IMR-90 (cell line): ENCODE data around the gene XAF1. TPM values are rescaled to one million over a fixed set of nuclear protein-coding genes. Genes with fewer than 3 reads are reported as not detected.
A peak's percentile ranks its signal among the peaks of the same experiment; 100 is the strongest.

Experiments used
- ATAC-seq: fragments of 200-7000 bp; cut with Tn5 transposase; 2 replicates; pipeline ENCODE4 v1.9.1; 2020; ENCODE audit warnings: low read depth, mild to moderate bottlenecking, moderate library complexity
- BruUV-seq: library from RNA; stranded (reverse); fragments of 400-500 nt; replicated peaks from 2 replicates; lab custom pipeline; 2021; lab: Mats Ljungman, UMichigan
- CTCF ChIA-PET: fragments of 300-600 bp; formaldehyde crosslinking; extraction: SDS; loops from one replicate; lab custom pipeline; 2021; ENCODE audit warnings: antibody characterized with exemption; lab: Yijun Ruan, JAX
- POLR2A ChIA-PET: fragments of 300-600 bp; sonication (Branson Sonifier 250); formaldehyde crosslinking; loops from one replicate; lab custom pipeline; 2022; ENCODE audit warnings: antibody characterized with exemption; ENCODE audit not compliant: unreplicated experiment; lab: Charles Lee
- DNase-seq: peaks from one replicate; pipeline ENCODE4 v3.0.0; 2013
- H2AFZ ChIP-seq: replicated peaks from 2 replicates; pipeline ENCODE3; 2013; ENCODE audit warnings: low read length, mild to moderate bottlenecking; ENCODE audit not compliant: poor library complexity
- H2AK5ac ChIP-seq: 2 replicates; pipeline ENCODE4 v1.6.1; 2013; ENCODE audit warnings: low read depth, low read length, inconsistent platforms
- H2AK9ac ChIP-seq: replicated peaks from 2 replicates; pipeline ENCODE3; 2013; ENCODE audit warnings: mild to moderate bottlenecking, low read depth, low read length, moderate library complexity; ENCODE audit not compliant: poor library complexity
- H2BK120ac ChIP-seq: 2 replicates; pipeline ENCODE4 v1.6.1; 2013; ENCODE audit warnings: low read depth, low read length, inconsistent platforms
- H2BK15ac ChIP-seq: 3 replicates; pipeline ENCODE4 v1.6.1; 2013; ENCODE audit warnings: low read depth, low read length, inconsistent platforms
- H2BK20ac ChIP-seq: 2 replicates; pipeline ENCODE4 v1.6.1; 2013; ENCODE audit warnings: low read depth, mild to moderate bottlenecking, inconsistent platforms, low read length, moderate library complexity
- H2BK5ac ChIP-seq: 2 replicates; pipeline ENCODE4 v1.6.1; 2013; ENCODE audit warnings: mild to moderate bottlenecking, low read depth, low read length, inconsistent platforms; ENCODE audit not compliant: poor library complexity, severe bottlenecking
- H3K14ac ChIP-seq: replicated peaks from 2 replicates; pipeline ENCODE4 v1.6.1; 2013; ENCODE audit warnings: low read depth, low read length, inconsistent platforms
- H3K18ac ChIP-seq: 2 replicates; pipeline ENCODE4 v1.6.1; 2013; ENCODE audit warnings: low read depth, low read length, control low read depth
- H3K23ac ChIP-seq: 2 replicates; pipeline ENCODE4 v1.6.1; 2013; ENCODE audit warnings: low read depth, low read length, inconsistent platforms
- H3K27ac ChIP-seq: 2 replicates; pipeline ENCODE4 v1.5.1; 2013; ENCODE audit warnings: mild to moderate bottlenecking, control low read depth, low read length; ENCODE audit not compliant: insufficient read depth
- H3K27me3 ChIP-seq: 2 replicates; pipeline ENCODE4 v1.6.1; 2013; ENCODE audit warnings: low read length; ENCODE audit not compliant: control insufficient read depth, insufficient read depth
- H3K36me3 ChIP-seq: 2 replicates; pipeline ENCODE4 v1.6.1; 2013; ENCODE audit warnings: low read length, mixed read lengths; ENCODE audit not compliant: control insufficient read depth, insufficient read depth
- H3K4ac ChIP-seq: 2 replicates; pipeline ENCODE4 v1.6.1; 2013; ENCODE audit warnings: low read depth, low read length, inconsistent platforms
- H3K4me1 ChIP-seq: 2 replicates; pipeline ENCODE4 v1.6.1; 2013; ENCODE audit warnings: low read length, mixed read lengths; ENCODE audit not compliant: control insufficient read depth, insufficient read depth
- H3K4me2 ChIP-seq: 2 replicates; pipeline ENCODE4 v1.6.1; 2013; ENCODE audit warnings: low read depth, mild to moderate bottlenecking, control low read depth, low read length, moderate library complexity
- H3K4me3 ChIP-seq: 2 replicates; pipeline ENCODE4 v1.5.1; 2013; ENCODE audit warnings: low read depth, mild to moderate bottlenecking, control low read depth, low read length, moderate library complexity; ENCODE audit not compliant: insufficient read depth
- H3K56ac ChIP-seq: 2 replicates; pipeline ENCODE4 v1.6.1; 2013; ENCODE audit warnings: low read length, inconsistent platforms; ENCODE audit not compliant: insufficient read depth; ENCODE audit errors: extremely low read depth
- H3K79me1 ChIP-seq, 2 experiments: 2 replicates each; pipeline ENCODE4 v1.6.1; 2013; ENCODE audit warnings: low read length in 2 of 2, inconsistent platforms in 1 of 2, low read depth in 1 of 2
- H3K9ac ChIP-seq: 2 replicates; pipeline ENCODE4 v1.6.1; 2013; ENCODE audit warnings: low read depth, low read length, control low read depth
- H3K9me1 ChIP-seq: 2 replicates; pipeline ENCODE4 v1.6.1; 2013; ENCODE audit warnings: low read length, inconsistent platforms; ENCODE audit not compliant: insufficient read depth
- H3K9me3 ChIP-seq: 2 replicates; pipeline ENCODE4 v1.6.1; 2013; ENCODE audit warnings: low read length; ENCODE audit not compliant: control insufficient read depth, insufficient read depth
- H4K20me1 ChIP-seq: 2 replicates; pipeline ENCODE4 v1.6.1; 2013; ENCODE audit warnings: low read length, inconsistent platforms; ENCODE audit not compliant: insufficient read depth
- H4K5ac ChIP-seq: 2 replicates; pipeline ENCODE4 v1.6.1; 2013; ENCODE audit warnings: mild to moderate bottlenecking, low read depth, low read length, control low read depth
- H4K8ac ChIP-seq, 2 experiments: 2 replicates each; pipeline ENCODE4 v1.6.1; 2013; ENCODE audit warnings: low read depth in 2 of 2, low read length in 2 of 2, control low read depth in 1 of 2, inconsistent platforms in 1 of 2
- H4K91ac ChIP-seq: 2 replicates; pipeline ENCODE4 v1.6.1; 2013; ENCODE audit warnings: low read depth, low read length, inconsistent platforms; ENCODE audit not compliant: insufficient read depth
- BHLHE40 ChIP-seq: fragments of 150-350 bp; IDR thresholded peaks from 2 replicates; pipeline ENCODE4 v1.6.1; 2016; ENCODE audit warnings: mild to moderate bottlenecking, low read depth, low read length
- CEBPB ChIP-seq: IDR thresholded peaks from 2 replicates; pipeline ENCODE4 v1.6.1; 2012; ENCODE audit warnings: low read depth, low read length, improper control_type of control experiment
- CHD1 ChIP-seq: IDR thresholded peaks from 2 replicates; pipeline ENCODE4 v1.6.1; 2012; ENCODE audit warnings: low read depth, low read length, improper control_type of control experiment
- CTCF ChIP-seq: conservative IDR thresholded peaks from 2 replicates; pipeline ENCODE4 v1.5.1; 2012; ENCODE audit warnings: mild to moderate bottlenecking, low read depth, low read length, improper control_type of control experiment
- ELK1 ChIP-seq: fragments of 150-350 bp; IDR thresholded peaks from 2 replicates; pipeline ENCODE4 v1.6.1; 2016; ENCODE audit warnings: low read depth, mild to moderate bottlenecking, low read length, moderate library complexity, borderline replicate concordance
- FOS ChIP-seq: fragments of 150-350 bp; IDR thresholded peaks from 2 replicates; pipeline ENCODE4 v1.6.1; 2016; ENCODE audit warnings: low read depth, low read length
- MAZ ChIP-seq: IDR thresholded peaks from 2 replicates; pipeline ENCODE4 v1.6.1; 2012; ENCODE audit warnings: low read depth, mild to moderate bottlenecking, low read length, improper control_type of control experiment, moderate library complexity, borderline replicate concordance
- NFE2L2 ChIP-seq: fragments of 150-350 bp; IDR thresholded peaks from 2 replicates; pipeline ENCODE4 v1.6.1; 2016; ENCODE audit warnings: low read depth, mild to moderate bottlenecking, low read length
- RAD21 ChIP-seq: IDR thresholded peaks from 2 replicates; pipeline ENCODE4 v1.6.1; 2012; ENCODE audit warnings: low read length, improper control_type of control experiment
- RCOR1 ChIP-seq: IDR thresholded peaks from 2 replicates; pipeline ENCODE4 v1.6.1; 2012; ENCODE audit warnings: mild to moderate bottlenecking, low read length, improper control_type of control experiment; ENCODE audit not compliant: insufficient replicate concordance
- RFX5 ChIP-seq: IDR thresholded peaks from 2 replicates; pipeline ENCODE4 v1.8.0; 2012; ENCODE audit warnings: low read depth, mild to moderate bottlenecking, low read length, moderate library complexity
- USF2 ChIP-seq: fragments of 150-350 bp; IDR thresholded peaks from 2 replicates; pipeline ENCODE4 v1.6.1; 2017; ENCODE audit warnings: mild to moderate bottlenecking, antibody characterized with exemption, low read length, low read depth
- WGBS, 2 experiments: methylation state at CpG; one replicate each; pipeline versions ENCODE4 v1.1.5 to v1.1.7; 2013; ENCODE audit warnings: missing lambda C conversion rate in 2 of 2; ENCODE audit not compliant: insufficient read length in 1 of 2; ENCODE audit errors: extremely low coverage in 2 of 2; 5-methylcytosine and 5-hydroxymethylcytosine counted together
- dilution Hi-C: fragments of 300-500 bp; cut with HindIII; formaldehyde crosslinking; loops from one replicate; pipeline ENCODE4 v1.14.3; 2018; ENCODE audit warnings: low sequenced_read_pairs; ENCODE audit not compliant: unreplicated experiment
- in situ Hi-C: fragments of 300-500 bp; cut with MboI; formaldehyde crosslinking; loops from 3 replicates; pipeline ENCODE4 v1.14.3; 2019; ENCODE audit warnings: low sequenced_read_pairs, inconsistent platforms, mixed read lengths
- intact Hi-C: fragments of 100-400 bp; cut with micrococcal nuclease; formaldehyde crosslinking; loops from 2 replicates; pipeline ENCODE4 v1.10.0; 2022
- polyA plus RNA-seq, 3 experiments: library from polyadenylated mRNA; depleted of rRNA; stranded (reverse); fragments of >200 nt; gene quantifications; 2 replicates each; pipeline ENCODE4 v1.2.3, GENCODE V29; 2012; ENCODE audit warnings: low replicate concordance in 1 of 3
- total RNA-seq: library from RNA; depleted of rRNA; stranded (reverse); fragments of >200 nt; gene quantifications from 2 replicates; pipeline ENCODE4 v1.2.3, GENCODE V29; 2012

Gene XAF1
- total and polyA plus RNA-seq, 2 of the 4 experiments (the other 2 are of a cell fraction), result 1.3 to 3.9 TPM

GRCh38 chr17:6753546-6753945 lies 2.3 kb upstream of the XAF1 start:
- intact Hi-C loops (loop anchor here (2.0 to 10.0 kb wide), 2 partner anchors 89 to 261 kb away; a partner anchor contains a TSS), dilution Hi-C loops (no loop called here), in situ Hi-C loops (no loop called here)
- Histone ChIP-seq H3K4me2 (no peak overlapping the region), H2BK120ac (peak overlapping the region; percentile 95), H2AK9ac (no peak overlapping the region), H3K9ac (no peak overlapping the region; the same call in 1 of the 2 replicates), H2BK15ac (peak overlapping the region; percentile 75), H2BK5ac (peak overlapping the region; percentile 83), H3K18ac (peak overlapping the region; percentile 75), H4K8ac (peak overlapping the region; percentile 75 to 91), H2AK5ac (peak overlapping the region; percentile 81), H3K14ac (peak overlapping the region; percentile 90), H4K91ac (peak overlapping the region; percentile 95), H3K27ac (peak overlapping the region; percentile 54), H4K20me1 (no peaks in the 10 kb centered on the region), H3K36me3 (no peaks in the 10 kb centered on the region), H4K5ac (peak overlapping the region; percentile 84; the same call in 1 of the 2 replicates), H3K23ac (peak overlapping the region; percentile 91), H2BK20ac (peak overlapping the region; percentile 94), H3K9me1 (peaks cover 12% of the 10 kb centered on the region), H3K79me1 (no peaks in the 10 kb centered on the region), H3K9me3 (no peaks in the 10 kb centered on the region), H3K56ac (peak overlapping the region; percentile 93), H3K4ac (peak overlapping the region; percentile 94), H3K4me3 (no peak overlapping the region), H3K4me1 (peaks cover 15% of the 10 kb centered on the region), H2AFZ (peak overlapping the region; percentile 68), H3K27me3 (no peaks in the 10 kb centered on the region)
- BruUV-seq, result no TSS peak
- no peak for TF ChIP-seq BHLHE40
- TF ChIP-seq CTCF, result no peak
- TF ChIP-seq RFX5, result no peak
- TF ChIP-seq RCOR1, result no peak
- no peak for TF ChIP-seq CEBPB
- TF ChIP-seq NFE2L2, result no peak
- no peak for TF ChIP-seq RAD21
- no peak for TF ChIP-seq ELK1
- TF ChIP-seq FOS, result no peak
- TF ChIP-seq USF2, result no peak
- TF ChIP-seq CHD1, result no peak
- no peak for TF ChIP-seq MAZ
- no peak for ATAC-seq
- CTCF ChIA-PET, result no interaction called here
- no peak for DNase-seq
- POLR2A ChIA-PET, result no interaction called here
- WGBS, 2 experiments, result no CpG with 5 or more reads among the region's 6 CpGs
